Eye (tissue), 1 donor: ENCODE data around the gene SPEF1.

ENCODE experiments used
- DNase-seq: peaks from one replicate; pipeline ENCODE4 v3.0.0-alpha.2; 2015

The SPEF1 gene

GRCh38 chr20:3728354-3728753 is 52.9 kb downstream of the SPEF1 start:
- no peak for DNase-seq
